Ishikawa (cell line): ENCODE measurements around the gene IPO9.
A peak's percentile ranks its signal among the peaks of the same experiment; 100 is the strongest.

Source experiments
- CEBPB ChIP-seq: IDR thresholded peaks from 2 replicates; pipeline ENCODE4 v1.6.1; 2012
- CREB1 ChIP-seq: IDR thresholded peaks from 2 replicates; pipeline ENCODE4 v1.6.1; 2012; ENCODE audit warnings: low read depth
- EP300 ChIP-seq: IDR thresholded peaks from 2 replicates; pipeline ENCODE4 v1.6.1; 2012; ENCODE audit warnings: borderline replicate concordance
- FOXM1 ChIP-seq: IDR thresholded peaks from 2 replicates; pipeline ENCODE4 v1.6.1; 2012; ENCODE audit warnings: low read depth, borderline replicate concordance
- NFIC ChIP-seq: IDR thresholded peaks from 2 replicates; pipeline ENCODE4 v1.6.1; 2012
- RAD21 ChIP-seq: IDR thresholded peaks from 2 replicates; pipeline ENCODE4 v1.6.1; 2012; ENCODE audit warnings: low read depth
- TAF1 ChIP-seq: IDR thresholded peaks from 2 replicates; pipeline ENCODE4 v1.6.1; 2012; ENCODE audit warnings: low read depth, mild to moderate bottlenecking
- TEAD4 ChIP-seq: IDR thresholded peaks from 2 replicates; pipeline ENCODE4 v1.6.1; 2012
- YY1 ChIP-seq: IDR thresholded peaks from 2 replicates; pipeline ENCODE4 v1.6.1; 2012; ENCODE audit warnings: low read depth
- ZBTB7A ChIP-seq: IDR thresholded peaks from 2 replicates; pipeline ENCODE4 v1.6.1; 2012; ENCODE audit warnings: low read depth
- TF ChIP-seq, protein P1 (sequence below): IDR thresholded peaks from 2 replicates; pipeline ENCODE4 v1.6.1; 2012; ENCODE audit warnings: low read depth, mild to moderate bottlenecking
- TF ChIP-seq, protein P2 (sequence below): IDR thresholded peaks from 2 replicates; pipeline ENCODE4 v1.6.1; 2012
- TF ChIP-seq, protein P3 (sequence below): IDR thresholded peaks from 2 replicates; pipeline ENCODE4 v1.6.1; 2012

Gene IPO9

DNA sequence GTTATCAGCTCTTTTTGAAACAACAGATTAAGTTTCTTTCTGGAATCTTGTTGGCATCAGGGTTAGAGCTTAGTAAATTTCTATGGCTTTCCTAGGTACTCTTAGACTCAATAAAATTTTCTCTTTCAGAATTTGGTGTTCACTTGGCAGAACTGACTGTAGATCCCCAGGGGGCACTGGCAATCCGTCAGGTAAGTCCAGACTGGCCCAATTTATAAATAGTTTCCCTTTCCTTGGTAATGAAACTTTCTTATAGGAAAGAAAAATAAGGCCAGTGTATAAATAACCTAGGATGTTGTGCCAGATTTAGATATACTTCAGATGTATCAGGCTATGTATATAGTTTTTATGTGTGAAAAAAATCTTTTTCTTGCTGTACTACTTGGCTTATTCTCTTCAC lies 18.2 kb downstream of the IPO9 start:
- TF ChIP-seq EP300 = no peak
- TF ChIP-seq, protein P1, sequence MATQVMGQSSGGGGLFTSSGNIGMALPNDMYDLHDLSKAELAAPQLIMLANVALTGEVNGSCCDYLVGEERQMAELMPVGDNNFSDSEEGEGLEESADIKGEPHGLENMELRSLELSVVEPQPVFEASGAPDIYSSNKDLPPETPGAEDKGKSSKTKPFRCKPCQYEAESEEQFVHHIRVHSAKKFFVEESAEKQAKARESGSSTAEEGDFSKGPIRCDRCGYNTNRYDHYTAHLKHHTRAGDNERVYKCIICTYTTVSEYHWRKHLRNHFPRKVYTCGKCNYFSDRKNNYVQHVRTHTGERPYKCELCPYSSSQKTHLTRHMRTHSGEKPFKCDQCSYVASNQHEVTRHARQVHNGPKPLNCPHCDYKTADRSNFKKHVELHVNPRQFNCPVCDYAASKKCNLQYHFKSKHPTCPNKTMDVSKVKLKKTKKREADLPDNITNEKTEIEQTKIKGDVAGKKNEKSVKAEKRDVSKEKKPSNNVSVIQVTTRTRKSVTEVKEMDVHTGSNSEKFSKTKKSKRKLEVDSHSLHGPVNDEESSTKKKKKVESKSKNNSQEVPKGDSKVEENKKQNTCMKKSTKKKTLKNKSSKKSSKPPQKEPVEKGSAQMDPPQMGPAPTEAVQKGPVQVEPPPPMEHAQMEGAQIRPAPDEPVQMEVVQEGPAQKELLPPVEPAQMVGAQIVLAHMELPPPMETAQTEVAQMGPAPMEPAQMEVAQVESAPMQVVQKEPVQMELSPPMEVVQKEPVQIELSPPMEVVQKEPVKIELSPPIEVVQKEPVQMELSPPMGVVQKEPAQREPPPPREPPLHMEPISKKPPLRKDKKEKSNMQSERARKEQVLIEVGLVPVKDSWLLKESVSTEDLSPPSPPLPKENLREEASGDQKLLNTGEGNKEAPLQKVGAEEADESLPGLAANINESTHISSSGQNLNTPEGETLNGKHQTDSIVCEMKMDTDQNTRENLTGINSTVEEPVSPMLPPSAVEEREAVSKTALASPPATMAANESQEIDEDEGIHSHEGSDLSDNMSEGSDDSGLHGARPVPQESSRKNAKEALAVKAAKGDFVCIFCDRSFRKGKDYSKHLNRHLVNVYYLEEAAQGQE = no peak
- TF ChIP-seq, protein P2, sequence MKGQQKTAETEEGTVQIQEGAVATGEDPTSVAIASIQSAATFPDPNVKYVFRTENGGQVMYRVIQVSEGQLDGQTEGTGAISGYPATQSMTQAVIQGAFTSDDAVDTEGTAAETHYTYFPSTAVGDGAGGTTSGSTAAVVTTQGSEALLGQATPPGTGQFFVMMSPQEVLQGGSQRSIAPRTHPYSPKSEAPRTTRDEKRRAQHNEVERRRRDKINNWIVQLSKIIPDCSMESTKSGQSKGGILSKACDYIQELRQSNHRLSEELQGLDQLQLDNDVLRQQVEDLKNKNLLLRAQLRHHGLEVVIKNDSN = no peak
- no peak for TF ChIP-seq TAF1
- no peak for TF ChIP-seq ZBTB7A
- TF ChIP-seq, protein P3, sequence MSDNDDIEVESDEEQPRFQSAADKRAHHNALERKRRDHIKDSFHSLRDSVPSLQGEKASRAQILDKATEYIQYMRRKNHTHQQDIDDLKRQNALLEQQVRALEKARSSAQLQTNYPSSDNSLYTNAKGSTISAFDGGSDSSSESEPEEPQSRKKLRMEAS = no peak
- no peak for TF ChIP-seq RAD21

DNA sequence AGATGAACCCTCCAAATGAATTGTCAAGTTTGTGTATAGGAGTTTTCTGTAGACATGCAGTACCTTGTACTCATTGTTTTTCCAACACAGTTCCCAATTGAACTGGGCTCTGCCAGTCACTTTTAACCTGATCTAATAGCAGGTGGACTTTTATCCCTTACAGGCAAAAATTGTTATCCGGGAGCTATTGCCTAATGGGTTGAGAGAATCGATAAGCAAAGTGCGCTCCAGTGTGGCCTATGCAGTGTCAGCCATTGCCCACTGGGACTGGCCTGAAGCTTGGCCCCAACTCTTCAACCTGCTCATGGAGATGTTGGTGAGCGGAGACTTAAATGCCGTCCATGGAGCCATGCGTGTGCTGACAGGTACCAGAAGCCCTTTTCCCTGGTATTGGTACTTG lies 19.3 kb downstream of the IPO9 start:
- TF ChIP-seq CEBPB (no peak), TEAD4 (no peak), NFIC (no peak), CREB1 (no peak)

DNA sequence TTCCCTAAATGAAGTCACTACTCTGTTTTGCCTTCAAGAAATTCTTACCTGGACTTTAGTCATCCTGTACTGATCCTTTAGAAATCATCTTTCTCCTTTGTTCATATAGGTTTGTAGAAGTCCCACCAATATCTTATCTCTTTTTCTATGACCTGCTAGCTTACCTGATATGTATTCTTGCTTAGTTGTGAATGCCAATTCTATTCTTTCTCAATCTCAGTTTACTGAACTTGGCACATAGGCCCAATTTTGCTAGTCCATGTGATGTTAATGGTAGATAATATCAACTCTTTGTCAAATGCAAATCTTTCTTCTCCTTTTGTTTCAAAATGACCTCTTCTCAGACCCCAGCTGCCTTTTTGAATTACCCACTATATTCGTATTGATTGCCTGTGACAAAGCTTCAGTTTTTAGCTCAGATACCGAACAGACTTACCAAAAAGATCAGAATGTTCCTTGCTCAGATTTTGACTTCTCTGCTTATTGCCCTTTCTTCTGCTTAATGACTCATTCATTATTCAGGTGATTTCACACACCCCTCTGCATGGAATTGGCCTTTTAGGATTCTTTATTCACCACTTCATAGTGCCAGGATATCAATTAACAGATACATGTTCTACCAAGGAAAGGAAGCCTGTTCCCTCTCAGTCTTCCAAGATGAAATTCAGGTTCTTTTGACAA lies 20.6 kb downstream of the IPO9 start:
- TF ChIP-seq, protein P2 = no peak
- TF ChIP-seq YY1 = no peak
- no peak for TF ChIP-seq TAF1
- TF ChIP-seq NFIC = no peak
- TF ChIP-seq RAD21 = no peak
- TF ChIP-seq CEBPB = no peak
- no peak for TF ChIP-seq EP300
- no peak for TF ChIP-seq CREB1
- TF ChIP-seq TEAD4 = no peak
- TF ChIP-seq ZBTB7A = no peak
- no peak for TF ChIP-seq FOXM1
- TF ChIP-seq, protein P3 = no peak
- TF ChIP-seq, protein P1 = no peak

DNA sequence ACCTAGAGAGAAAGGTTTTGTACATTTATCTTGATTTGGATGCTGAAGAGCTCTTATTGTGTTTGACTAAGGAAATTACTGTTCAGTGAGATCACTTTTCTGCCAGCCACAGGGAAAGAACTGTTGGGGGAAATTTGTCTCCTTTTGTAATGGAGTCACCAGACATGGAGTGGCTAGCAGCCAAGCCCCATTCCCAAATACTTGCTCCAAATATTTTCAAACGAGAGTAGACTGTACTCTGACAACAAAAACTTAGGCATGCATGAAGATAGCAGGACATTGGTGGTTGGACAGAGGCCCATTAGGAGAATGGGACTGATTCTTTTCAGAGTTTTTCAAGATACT lies 21.1 kb downstream of the IPO9 start:
- TF ChIP-seq TEAD4 = 0 out of 2 replicates have a peak, but pooled peaks have one; percentile 36
- peak; percentile 42 for TF ChIP-seq NFIC
- TF ChIP-seq FOXM1 = no peak

DNA sequence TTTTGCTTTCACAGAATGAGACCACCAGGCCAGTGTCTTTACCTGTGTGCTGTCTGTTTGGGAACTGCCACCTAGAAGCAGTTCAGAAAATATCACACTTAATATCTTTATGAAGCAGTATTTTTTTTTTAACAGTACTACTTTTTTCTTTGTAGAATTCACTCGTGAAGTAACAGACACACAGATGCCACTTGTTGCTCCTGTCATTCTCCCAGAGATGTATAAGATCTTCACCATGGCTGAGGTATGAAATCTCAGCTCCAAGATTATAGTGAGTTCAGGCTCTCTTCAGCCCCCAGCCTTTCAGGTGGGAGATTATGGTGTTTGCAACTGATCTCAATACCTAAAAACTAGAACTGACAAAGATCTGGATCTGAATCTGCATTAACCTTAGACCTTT lies 23.0 kb downstream of the IPO9 start:
- no peak for TF ChIP-seq EP300
- no peak for TF ChIP-seq FOXM1
- no peak for TF ChIP-seq RAD21

DNA sequence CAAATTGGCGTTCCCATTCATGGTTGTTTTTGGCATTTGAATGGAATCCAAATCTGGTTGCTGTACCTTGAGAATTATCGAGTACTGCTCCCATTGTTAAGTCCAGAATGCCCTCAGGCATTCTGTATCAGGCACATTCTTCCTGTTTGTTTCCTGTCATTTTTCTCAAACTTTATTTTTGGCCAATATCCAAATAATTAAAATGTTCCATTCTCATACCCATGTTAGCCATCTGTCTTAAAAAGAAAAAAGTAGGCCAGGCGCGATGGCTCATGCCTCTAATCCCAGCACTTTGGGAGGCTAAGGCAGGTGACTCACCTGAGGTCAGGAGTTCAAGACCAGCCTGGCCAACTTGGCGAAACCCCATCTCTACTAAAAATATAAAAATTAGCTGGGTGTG lies 30.5 kb downstream of the IPO9 start:
- TF ChIP-seq CEBPB = no peak
- TF ChIP-seq RAD21 = no peak
- TF ChIP-seq, protein P1 = no peak
- TF ChIP-seq TAF1 = no peak
- TF ChIP-seq EP300 = no peak
- no peak for TF ChIP-seq NFIC
- no peak for TF ChIP-seq ZBTB7A
